WTC11 (cell line): Measurements from ENCODE around the gene MYO7B.

Experiments used
- CTCF ChIP-seq: fragments of 200-600 bp; IDR thresholded peaks from 2 replicates; pipeline ENCODE4 v1.8.0; 2022; ENCODE audit warnings: antibody characterized with exemption
- EMX1 ChIP-seq: fragments of 250-450 bp; sonication (Bioruptor Pico); IDR thresholded peaks from 2 replicates; pipeline ENCODE4 v1.8.0; 2021; ENCODE audit warnings: mild to moderate bottlenecking
- JUN ChIP-seq: sonication (generic); formaldehyde crosslinking; IDR thresholded peaks from 2 replicates; pipeline ENCODE4 v1.8.0; 2023; ENCODE audit warnings: mild to moderate bottlenecking, missing genetic modification reagents
- MAX ChIP-seq: sonication (generic); formaldehyde crosslinking; IDR thresholded peaks from 2 replicates; pipeline ENCODE4 v1.8.0; 2022; ENCODE audit warnings: mild to moderate bottlenecking, missing genetic modification reagents
- PRRX2 ChIP-seq: fragments of 250-450 bp; sonication (Bioruptor Pico); IDR thresholded peaks from 2 replicates; pipeline ENCODE4 v1.8.0; 2021; ENCODE audit warnings: mild to moderate bottlenecking
- TEAD4 ChIP-seq: sonication (generic); formaldehyde crosslinking; IDR thresholded peaks from 2 replicates; pipeline ENCODE4 v1.8.0; 2022; ENCODE audit warnings: mild to moderate bottlenecking, missing genetic modification reagents
- USF1 ChIP-seq: sonication (generic); formaldehyde crosslinking; IDR thresholded peaks from 2 replicates; pipeline ENCODE4 v1.8.0; 2022; ENCODE audit warnings: mild to moderate bottlenecking, missing genetic modification reagents
- ZBTB43 ChIP-seq: sonication (generic); formaldehyde crosslinking; IDR thresholded peaks from 2 replicates; pipeline ENCODE4 v1.8.1; 2023; ENCODE audit warnings: mild to moderate bottlenecking, missing genetic modification reagents
- ZNF532 ChIP-seq: fragments of 250-450 bp; sonication (Bioruptor Pico); IDR thresholded peaks from 2 replicates; pipeline ENCODE4 v1.9.0; 2021; ENCODE audit warnings: mild to moderate bottlenecking, borderline replicate concordance

- no peak for TF ChIP-seq CTCF
- no peak for TF ChIP-seq JUN (CRISPR knock-in tag)
- TF ChIP-seq PRRX2 = no peak
- no peak for TF ChIP-seq ZBTB43
- TF ChIP-seq MAX (CRISPR knock-in tag) = no peak
- TF ChIP-seq USF1 (CRISPR knock-in tag) = no peak
- no peak for TF ChIP-seq TEAD4 (CRISPR knock-in tag)
- no peak for TF ChIP-seq ZNF532 (CRISPR knock-in tag)
- TF ChIP-seq EMX1 = no peak
These were observed 7.0 kb upstream of the MYO7B start for GRCh38 chr2:127528487-127528886.
